K562 (cell line): ENCODE measurements around the gene ZKSCAN4. TPM values are rescaled to one million over a fixed set of nuclear protein-coding genes. Genes with fewer than 3 reads are reported as not detected.

ENCODE experiments used
- GATA2 ChIP-seq: sonication (generic); formaldehyde crosslinking; IDR thresholded peaks from 2 replicates; pipeline ENCODE4 v1.4.0; 2020; ENCODE audit warnings: mild to moderate bottlenecking, missing genetic modification reagents
- HNRNPH1 ChIP-seq: fragments of 200-400 bp; formaldehyde crosslinking; optimal IDR thresholded peaks from 2 replicates; pipeline ENCODE3; 2017; ENCODE audit warnings: low read depth, mild to moderate bottlenecking, low read length, moderate library complexity
- PCBP2 ChIP-seq: fragments of 200-400 bp; formaldehyde crosslinking; IDR thresholded peaks from 2 replicates; pipeline ENCODE4 v1.6.1; 2018; ENCODE audit warnings: low read length, low read depth, mild to moderate bottlenecking, moderate library complexity; ENCODE audit not compliant: poor library complexity, severe bottlenecking
- SOX6 ChIP-seq: fragments of 450-650 bp; IDR thresholded peaks from 2 replicates; pipeline ENCODE4 v1.6.1; 2014; ENCODE audit warnings: mild to moderate bottlenecking
- ZNF75A ChIP-seq: fragments of 450-650 bp; formaldehyde crosslinking; IDR thresholded peaks from 2 replicates; pipeline ENCODE4 v1.4.0; 2020; ENCODE audit warnings: mild to moderate bottlenecking
- polyA plus RNA-seq, 8 experiments: library from polyadenylated mRNA; depleted of rRNA in 4 of 8; stranded (reverse) in 5 of 8; unstranded in 3 of 8; fragments of >200 nt; fragmentation: Nextera tagmentation in 2 of 8; fragmentation: Illumina TruSeq in 1 of 8; extraction: Ambion mirVana in 2 of 8; extraction: Trizol in 1 of 8; gene quantifications; 2 replicates each; pipeline versions ENCODE4 v1.2.1 to v1.2.3, GENCODE V29; 2011 to 2014; ENCODE audit warnings: inconsistent platforms in 1 of 8, missing spikeins in 1 of 8
- total RNA-seq, 7 experiments: library from RNA; depleted of rRNA in 6 of 7; stranded (reverse); fragments of >200 nt in 6 of 7; fragmentation: Illumina TruSeq in 2 of 7; extraction: Trizol in 2 of 7; gene quantifications; 2 replicates each; pipeline versions ENCODE4 v1.2.1 to v1.2.3, GENCODE V29; 2011 to 2021; ENCODE audit warnings: low replicate concordance in 1 of 7
- TF ChIP-seq, protein P1 (sequence below): fragments of 250-450 bp; sonication (Bioruptor Pico); IDR thresholded peaks from 2 replicates; pipeline ENCODE4 v1.5.0; 2022; ENCODE audit warnings: mild to moderate bottlenecking
- TF ChIP-seq, protein P2 (sequence below): fragments of 250-450 bp; sonication (Bioruptor Pico); IDR thresholded peaks from 2 replicates; pipeline ENCODE4 v1.4.0; 2020; ENCODE audit warnings: mild to moderate bottlenecking
- TF ChIP-seq, protein P3 (sequence below): fragments of 450-650 bp; IDR thresholded peaks from 2 replicates; pipeline ENCODE4 v1.6.1; 2016; ENCODE audit warnings: missing biosample characterization, missing genetic modification characterization
- TF ChIP-seq, protein P4 (sequence below): sonication (generic); formaldehyde crosslinking; IDR thresholded peaks from 2 replicates; pipeline ENCODE4 v1.8.0; 2022; ENCODE audit warnings: missing genetic modification reagents, mild to moderate bottlenecking, moderate library complexity, borderline replicate concordance
- TF ChIP-seq, protein P5 (sequence below), 2 experiments: fragments of 450-650 bp; IDR thresholded peaks; 2 replicates each; pipeline ENCODE4 v1.6.1; 2016; ENCODE audit warnings: mild to moderate bottlenecking in 2 of 2, borderline replicate concordance in 1 of 2, low read depth in 1 of 2, moderate library complexity in 1 of 2

ZKSCAN4 gene
- total and polyA plus RNA-seq, 9 of the 15 experiments (the other 6 are each of a cell fraction or from before 2014, with no cell fraction given): 1.2 to 5.3 (median 4.7) TPM

DNA sequence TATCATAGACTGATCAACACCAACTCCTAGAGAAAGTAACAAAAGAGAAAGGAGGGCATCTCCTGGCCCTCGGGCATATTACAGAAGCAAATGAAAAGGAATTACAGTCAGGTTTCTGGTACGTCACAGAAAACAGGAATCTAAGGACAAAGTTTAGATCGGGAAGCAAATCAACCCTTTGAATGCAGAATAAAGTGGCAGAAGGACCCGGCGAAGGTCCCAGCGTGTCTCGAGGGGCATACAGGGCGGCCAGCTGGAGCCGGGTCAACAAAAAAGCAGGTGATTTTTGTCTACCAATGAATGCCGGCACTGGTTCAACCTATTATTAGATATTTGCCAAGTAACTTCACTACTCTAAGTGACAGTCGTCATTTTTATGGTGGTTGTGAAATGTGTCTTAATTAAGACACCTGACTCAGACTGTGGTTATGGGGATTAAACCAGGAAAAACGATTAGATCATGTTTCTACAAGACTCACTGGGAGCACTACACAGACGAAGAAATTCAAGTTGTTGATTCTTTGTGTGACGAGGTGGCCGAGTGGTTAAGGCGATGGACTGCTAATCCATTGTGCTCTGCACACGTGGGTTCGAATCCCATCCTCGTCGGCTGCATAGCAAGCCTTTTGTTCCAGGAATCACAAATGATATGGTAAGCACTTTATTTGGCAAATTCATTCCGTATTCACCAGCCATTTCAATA is 39.4 kb downstream of the ZKSCAN4 start (continued):
- TF ChIP-seq, protein P1, sequence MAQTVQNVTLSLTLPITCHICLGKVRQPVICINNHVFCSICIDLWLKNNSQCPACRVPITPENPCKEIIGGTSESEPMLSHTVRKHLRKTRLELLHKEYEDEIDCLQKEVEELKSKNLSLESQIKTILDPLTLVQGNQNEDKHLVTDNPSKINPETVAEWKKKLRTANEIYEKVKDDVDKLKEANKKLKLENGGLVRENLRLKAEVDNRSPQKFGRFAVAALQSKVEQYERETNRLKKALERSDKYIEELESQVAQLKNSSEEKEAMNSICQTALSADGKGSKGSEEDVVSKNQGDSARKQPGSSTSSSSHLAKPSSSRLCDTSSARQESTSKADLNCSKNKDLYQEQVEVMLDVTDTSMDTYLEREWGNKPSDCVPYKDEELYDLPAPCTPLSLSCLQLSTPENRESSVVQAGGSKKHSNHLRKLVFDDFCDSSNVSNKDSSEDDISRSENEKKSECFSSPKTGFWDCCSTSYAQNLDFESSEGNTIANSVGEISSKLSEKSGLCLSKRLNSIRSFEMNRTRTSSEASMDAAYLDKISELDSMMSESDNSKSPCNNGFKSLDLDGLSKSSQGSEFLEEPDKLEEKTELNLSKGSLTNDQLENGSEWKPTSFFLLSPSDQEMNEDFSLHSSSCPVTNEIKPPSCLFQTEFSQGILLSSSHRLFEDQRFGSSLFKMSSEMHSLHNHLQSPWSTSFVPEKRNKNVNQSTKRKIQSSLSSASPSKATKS: no peak
- TF ChIP-seq, protein P2, sequence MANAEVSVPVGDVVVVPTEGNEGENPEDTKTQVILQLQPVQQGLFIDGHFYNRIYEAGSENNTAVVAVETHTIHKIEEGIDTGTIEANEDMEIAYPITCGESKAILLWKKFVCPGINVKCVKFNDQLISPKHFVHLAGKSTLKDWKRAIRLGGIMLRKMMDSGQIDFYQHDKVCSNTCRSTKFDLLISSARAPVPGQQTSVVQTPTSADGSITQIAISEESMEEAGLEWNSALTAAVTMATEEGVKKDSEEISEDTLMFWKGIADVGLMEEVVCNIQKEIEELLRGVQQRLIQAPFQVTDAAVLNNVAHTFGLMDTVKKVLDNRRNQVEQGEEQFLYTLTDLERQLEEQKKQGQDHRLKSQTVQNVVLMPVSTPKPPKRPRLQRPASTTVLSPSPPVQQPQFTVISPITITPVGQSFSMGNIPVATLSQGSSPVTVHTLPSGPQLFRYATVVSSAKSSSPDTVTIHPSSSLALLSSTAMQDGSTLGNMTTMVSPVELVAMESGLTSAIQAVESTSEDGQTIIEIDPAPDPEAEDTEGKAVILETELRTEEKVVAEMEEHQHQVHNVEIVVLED (CRISPR knock-in tag): no peak
- TF ChIP-seq SOX6 (peak; percentile 96), HNRNPH1 (no peak), PCBP2 (no peak), GATA2 (CRISPR knock-in tag) (no peak; the same call in 1 of the 2 replicates), ZNF75A (no peak)
- TF ChIP-seq, protein P3, sequence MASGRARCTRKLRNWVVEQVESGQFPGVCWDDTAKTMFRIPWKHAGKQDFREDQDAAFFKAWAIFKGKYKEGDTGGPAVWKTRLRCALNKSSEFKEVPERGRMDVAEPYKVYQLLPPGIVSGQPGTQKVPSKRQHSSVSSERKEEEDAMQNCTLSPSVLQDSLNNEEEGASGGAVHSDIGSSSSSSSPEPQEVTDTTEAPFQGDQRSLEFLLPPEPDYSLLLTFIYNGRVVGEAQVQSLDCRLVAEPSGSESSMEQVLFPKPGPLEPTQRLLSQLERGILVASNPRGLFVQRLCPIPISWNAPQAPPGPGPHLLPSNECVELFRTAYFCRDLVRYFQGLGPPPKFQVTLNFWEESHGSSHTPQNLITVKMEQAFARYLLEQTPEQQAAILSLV: no peak
- TF ChIP-seq, protein P4, sequence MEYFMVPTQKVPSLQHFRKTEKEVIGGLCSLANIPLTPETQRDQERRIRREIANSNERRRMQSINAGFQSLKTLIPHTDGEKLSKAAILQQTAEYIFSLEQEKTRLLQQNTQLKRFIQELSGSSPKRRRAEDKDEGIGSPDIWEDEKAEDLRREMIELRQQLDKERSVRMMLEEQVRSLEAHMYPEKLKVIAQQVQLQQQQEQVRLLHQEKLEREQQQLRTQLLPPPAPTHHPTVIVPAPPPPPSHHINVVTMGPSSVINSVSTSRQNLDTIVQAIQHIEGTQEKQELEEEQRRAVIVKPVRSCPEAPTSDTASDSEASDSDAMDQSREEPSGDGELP: peak; percentile 93
- TF ChIP-seq, protein P5, sequence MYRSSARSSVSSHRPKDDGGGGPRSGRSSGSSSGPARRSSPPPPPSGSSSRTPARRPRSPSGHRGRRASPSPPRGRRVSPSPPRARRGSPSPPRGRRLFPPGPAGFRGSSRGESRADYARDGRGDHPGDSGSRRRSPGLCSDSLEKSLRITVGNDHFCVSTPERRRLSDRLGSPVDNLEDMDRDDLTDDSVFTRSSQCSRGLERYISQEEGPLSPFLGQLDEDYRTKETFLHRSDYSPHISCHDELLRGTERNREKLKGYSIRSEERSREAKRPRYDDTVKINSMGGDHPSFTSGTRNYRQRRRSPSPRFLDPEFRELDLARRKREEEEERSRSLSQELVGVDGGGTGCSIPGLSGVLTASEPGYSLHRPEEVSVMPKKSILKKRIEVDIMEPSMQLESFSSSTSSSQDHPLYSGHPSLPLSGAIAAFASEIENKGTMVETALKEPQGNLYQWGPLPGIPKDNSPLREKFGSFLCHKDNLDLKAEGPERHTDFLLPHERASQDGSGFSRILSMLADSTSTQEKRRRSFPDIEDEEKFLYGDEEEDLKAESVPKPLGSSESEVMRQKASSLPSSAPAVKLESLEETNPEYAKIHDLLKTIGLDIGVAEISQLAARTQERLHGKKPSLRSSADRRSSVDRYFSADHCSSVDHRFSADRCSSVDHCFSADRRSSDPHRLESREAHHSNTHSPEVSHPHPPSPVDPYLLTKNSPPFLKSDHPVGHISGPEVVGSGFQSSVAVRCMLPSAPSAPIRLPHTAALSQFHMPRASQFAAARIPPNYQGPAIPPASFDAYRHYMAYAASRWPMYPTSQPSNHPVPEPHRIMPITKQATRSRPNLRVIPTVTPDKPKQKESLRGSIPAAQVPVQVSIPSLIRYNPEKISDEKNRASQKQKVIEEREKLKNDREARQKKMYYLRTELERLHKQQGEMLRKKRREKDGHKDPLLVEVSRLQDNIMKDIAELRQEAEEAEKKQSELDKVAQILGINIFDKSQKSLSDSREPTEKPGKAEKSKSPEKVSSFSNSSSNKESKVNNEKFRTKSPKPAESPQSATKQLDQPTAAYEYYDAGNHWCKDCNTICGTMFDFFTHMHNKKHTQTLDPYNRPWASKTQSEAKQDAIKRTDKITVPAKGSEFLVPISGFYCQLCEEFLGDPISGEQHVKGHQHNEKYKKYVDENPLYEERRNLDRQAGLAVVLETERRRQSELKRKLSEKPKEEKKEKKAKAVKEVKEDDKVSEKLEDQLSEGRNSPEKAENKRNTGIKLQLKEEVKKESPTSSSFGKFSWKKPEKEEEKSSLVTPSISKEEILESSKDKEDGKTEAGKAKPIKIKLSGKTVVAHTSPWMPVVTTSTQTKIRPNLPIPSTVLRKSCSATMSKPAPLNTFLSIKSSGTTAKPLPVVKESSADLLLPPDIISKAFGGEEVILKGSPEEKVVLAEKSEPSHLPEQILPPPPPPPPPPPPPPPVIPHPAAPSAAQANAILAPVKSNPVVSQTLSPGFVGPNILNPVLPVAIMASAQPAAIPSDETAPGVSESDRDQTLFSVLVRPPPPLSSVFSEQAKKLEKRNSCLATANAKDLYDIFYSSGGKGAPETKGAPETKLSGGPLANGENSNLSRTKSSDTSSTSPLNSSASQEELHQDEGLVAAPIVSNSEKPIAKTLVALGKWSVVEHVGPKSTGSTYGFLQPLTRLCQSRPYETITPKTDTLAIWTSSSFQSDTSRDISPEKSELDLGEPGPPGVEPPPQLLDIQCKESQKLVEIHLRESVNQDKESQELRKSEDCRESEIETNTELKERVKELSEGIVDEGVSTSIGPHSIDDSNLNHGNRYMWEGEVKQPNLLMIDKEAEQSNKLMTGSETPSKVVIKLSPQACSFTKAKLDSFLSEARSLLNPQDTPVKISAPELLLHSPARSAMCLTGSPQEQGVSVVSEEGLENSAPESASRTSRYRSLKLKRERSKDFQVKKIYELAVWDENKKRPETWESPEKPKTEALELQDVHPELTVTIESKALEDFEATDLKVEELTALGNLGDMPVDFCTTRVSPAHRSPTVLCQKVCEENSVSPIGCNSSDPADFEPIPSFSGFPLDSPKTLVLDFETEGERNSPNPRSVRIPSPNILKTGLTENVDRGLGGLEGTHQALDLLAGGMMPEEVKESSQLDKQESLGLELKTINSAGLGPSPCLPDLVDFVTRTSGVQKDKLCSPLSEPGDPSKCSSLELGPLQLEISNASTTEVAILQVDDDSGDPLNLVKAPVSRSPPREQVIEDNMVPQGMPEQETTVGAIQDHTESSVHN (IDR thresholded peaks at IDR 0.05; ENCODE audit: borderline replicate concordance in 1 of 2, low read depth in 1 of 2): peak in 1 of 2 experiments; percentile 63; a peak in 1 of 4 replicates
